Natural killer cell (primary cell): ENCODE data around the gene PRPH2. TPM values are rescaled to one million over a fixed set of nuclear protein-coding genes. Genes with fewer than 3 reads are reported as not detected.

Source experiments
- ATAC-seq, 3 donors: fragments of 150-1000 bp in 2 of 3; fragments of 200-7000 bp in 1 of 3; cut with Tn5 transposase; 1 replicate in 1 of 3; 2 replicates in 2 of 3; pipeline ENCODE4 v1.10.0; 2021; ENCODE audit warnings: mild to moderate bottlenecking in 2 of 3, moderate library complexity in 2 of 3
- DNase-seq, 2 donors: peaks; one replicate each; pipeline versions ENCODE4 v3.0.0 to v3.0.0-alpha.2; 2013 to 2021; ENCODE audit warnings: mixed read lengths in 1 of 2
- H3K27ac ChIP-seq: one replicate; pipeline ENCODE4 v1.5.1; 2013; ENCODE audit warnings: mild to moderate bottlenecking, low read length
- H3K27me3 ChIP-seq: one replicate; pipeline ENCODE4 v1.6.1; 2013; ENCODE audit warnings: low read length; ENCODE audit not compliant: control insufficient read depth, insufficient read depth
- H3K36me3 ChIP-seq: one replicate; pipeline ENCODE4 v1.6.1; 2013; ENCODE audit warnings: low read length; ENCODE audit not compliant: control insufficient read depth, insufficient read depth
- H3K4me1 ChIP-seq: one replicate; pipeline ENCODE4 v1.6.1; 2013; ENCODE audit warnings: low read length; ENCODE audit not compliant: control insufficient read depth, insufficient read depth
- H3K4me3 ChIP-seq: one replicate; pipeline ENCODE4 v1.5.1; 2013; ENCODE audit warnings: low read length
- H3K9me3 ChIP-seq: one replicate; pipeline ENCODE4 v1.6.1; 2013; ENCODE audit warnings: low read length; ENCODE audit not compliant: control insufficient read depth, insufficient read depth
- H3K27ac Mint-ChIP-seq, 2 donors: one replicate each; pipeline ENCODE4 v1.8.0; 2022; ENCODE audit warnings: mild to moderate bottlenecking in 2 of 2, mixed read lengths in 2 of 2, moderate library complexity in 1 of 2
- H3K27me3 Mint-ChIP-seq, 2 donors: one replicate each; pipeline ENCODE4 v1.8.0; 2022; ENCODE audit warnings: low read depth in 2 of 2, mixed read lengths in 2 of 2
- H3K36me3 Mint-ChIP-seq: one replicate; pipeline ENCODE4 v1.8.0; 2022; ENCODE audit warnings: mixed read lengths
- H3K4me1 Mint-ChIP-seq, 2 donors: one replicate each; pipeline ENCODE4 v1.8.0; 2022; ENCODE audit warnings: mixed read lengths in 2 of 2
- H3K4me3 Mint-ChIP-seq: one replicate; pipeline ENCODE4 v1.8.0; 2022; ENCODE audit warnings: mild to moderate bottlenecking, moderate library complexity, mixed read lengths
- H3K9me3 Mint-ChIP-seq, 2 donors: one replicate each; pipeline ENCODE4 v1.8.0; 2022; ENCODE audit warnings: mixed read lengths in 2 of 2
- WGBS: methylation state at CpG from one replicate; pipeline ENCODE4 v1.1.7; 2013; ENCODE audit warnings: missing lambda C conversion rate; ENCODE audit not compliant: insufficient coverage; 5-methylcytosine and 5-hydroxymethylcytosine counted together
- intact Hi-C: fragments of 100-400 bp; cut with micrococcal nuclease; formaldehyde crosslinking; loops from one replicate; pipeline ENCODE4 v1.14.2; 2022
- total RNA-seq, 4 donors: library from RNA; stranded (reverse); fragments of 120-200 nt in 1 of 4; gene quantifications; one replicate each; pipeline versions ENCODE4 v1.2.3 to v1.2.4, GENCODE V29; 2013 to 2022
- TF ChIP-seq, protein P1 (sequence below): fragments of 200-600 bp; IDR thresholded peaks from one replicate; pipeline ENCODE4 v1.8.0; 2022; ENCODE audit warnings: antibody characterized with exemption

The PRPH2 gene
- total RNA-seq, 3 donors from 2014 or later (not counting 1 experiment from before 2014, with no cell fraction given) = 0.12 to 0.16 (median 0.13) TPM

DNA sequence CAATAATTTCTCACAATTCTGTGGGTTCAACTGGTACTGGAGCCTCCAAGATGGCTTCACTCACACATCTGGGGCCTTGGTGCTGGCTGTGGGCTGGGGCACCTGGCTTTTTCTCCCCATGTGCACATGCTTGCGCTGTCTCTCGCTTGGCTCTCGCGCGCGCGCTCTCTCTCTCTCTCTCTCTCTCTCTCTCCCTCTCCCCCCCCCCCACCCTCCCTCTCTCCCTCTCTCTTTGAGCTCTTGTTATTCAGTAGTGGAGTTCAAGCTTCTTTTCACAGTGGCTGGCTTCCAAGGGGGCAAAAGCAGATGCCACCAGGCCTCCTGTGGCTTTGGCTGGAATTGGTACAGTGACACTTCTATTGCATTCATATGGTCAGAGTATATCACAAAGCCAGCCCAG is 34.3 kb upstream of the PRPH2 start:
- Mint-ChIP-seq H3K36me3 (no peaks in the 10 kb centered on the region), H3K4me1 (peaks cover 0 to 29% of the 10 kb centered on the region in 2 donors), H3K9me3 (no peaks in the 10 kb centered on the region), H3K27me3 (no peaks in the 10 kb centered on the region), H3K4me3 (no peak overlapping the region), H3K27ac (no peak overlapping the region)
- ATAC-seq = no peak
- Histone ChIP-seq H3K27ac (no peak overlapping the region), H3K4me3 (no peak overlapping the region), H3K27me3 (no peaks in the 10 kb centered on the region), H3K9me3 (no peaks in the 10 kb centered on the region), H3K36me3 (peaks cover 2% of the 10 kb centered on the region), H3K4me1 (no peaks in the 10 kb centered on the region)
- no peak for DNase-seq
- WGBS = no CpG with 5 or more reads among the region's 7 CpGs
- TF ChIP-seq, protein P1, sequence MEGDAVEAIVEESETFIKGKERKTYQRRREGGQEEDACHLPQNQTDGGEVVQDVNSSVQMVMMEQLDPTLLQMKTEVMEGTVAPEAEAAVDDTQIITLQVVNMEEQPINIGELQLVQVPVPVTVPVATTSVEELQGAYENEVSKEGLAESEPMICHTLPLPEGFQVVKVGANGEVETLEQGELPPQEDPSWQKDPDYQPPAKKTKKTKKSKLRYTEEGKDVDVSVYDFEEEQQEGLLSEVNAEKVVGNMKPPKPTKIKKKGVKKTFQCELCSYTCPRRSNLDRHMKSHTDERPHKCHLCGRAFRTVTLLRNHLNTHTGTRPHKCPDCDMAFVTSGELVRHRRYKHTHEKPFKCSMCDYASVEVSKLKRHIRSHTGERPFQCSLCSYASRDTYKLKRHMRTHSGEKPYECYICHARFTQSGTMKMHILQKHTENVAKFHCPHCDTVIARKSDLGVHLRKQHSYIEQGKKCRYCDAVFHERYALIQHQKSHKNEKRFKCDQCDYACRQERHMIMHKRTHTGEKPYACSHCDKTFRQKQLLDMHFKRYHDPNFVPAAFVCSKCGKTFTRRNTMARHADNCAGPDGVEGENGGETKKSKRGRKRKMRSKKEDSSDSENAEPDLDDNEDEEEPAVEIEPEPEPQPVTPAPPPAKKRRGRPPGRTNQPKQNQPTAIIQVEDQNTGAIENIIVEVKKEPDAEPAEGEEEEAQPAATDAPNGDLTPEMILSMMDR = no peak
- intact Hi-C loops = no loop called here

GRCh38 chr6:42754759-42755158 is 32.4 kb upstream of the PRPH2 start:
- H3K4me3 ChIP-seq = no peak overlapping the region
- WGBS = 98% methylated on average over 4 of the region's 5 CpGs
- peaks cover 0 to 29% of the 10 kb centered on the region in 2 donors for H3K4me1 Mint-ChIP-seq
- H3K4me3 Mint-ChIP-seq = no peak overlapping the region
- no peaks in the 10 kb centered on the region for H3K27me3 Mint-ChIP-seq
- no peaks in the 10 kb centered on the region for H3K36me3 Mint-ChIP-seq
- peaks cover 7% of the 10 kb centered on the region for H3K4me1 ChIP-seq
- H3K27ac Mint-ChIP-seq = no peak overlapping the region
- no peak for DNase-seq
- no peak overlapping the region for H3K27ac ChIP-seq
- no peaks in the 10 kb centered on the region for H3K27me3 ChIP-seq
- no peaks in the 10 kb centered on the region for H3K9me3 ChIP-seq
- TF ChIP-seq, protein P1 = no peak
- no peaks in the 10 kb centered on the region for H3K9me3 Mint-ChIP-seq
- intact Hi-C loops = no loop called here
- no peak for ATAC-seq
- H3K36me3 ChIP-seq = peaks cover 2% of the 10 kb centered on the region

- peaks cover 16 to 33% of the 10 kb centered on the region in 2 donors for H3K4me1 Mint-ChIP-seq
- no peaks in the 10 kb centered on the region for H3K27me3 ChIP-seq
- no peaks in the 10 kb centered on the region for H3K9me3 ChIP-seq
- ATAC-seq = no peak
- no peaks in the 10 kb centered on the region for H3K27me3 Mint-ChIP-seq
- no peak for DNase-seq
- WGBS = 83% methylated on average over 3 of the region's 3 CpGs
- peaks cover 19% of the 10 kb centered on the region for H3K4me1 ChIP-seq
- H3K36me3 ChIP-seq = no peaks in the 10 kb centered on the region
- no peak overlapping the region for H3K4me3 ChIP-seq
- no peak overlapping the region for H3K27ac ChIP-seq
- intact Hi-C loops = no loop called here
- H3K4me3 Mint-ChIP-seq = no peak overlapping the region
- no peak overlapping the region for H3K27ac Mint-ChIP-seq
- peaks cover under 1% of the 10 kb centered on the region for H3K36me3 Mint-ChIP-seq
- H3K9me3 Mint-ChIP-seq = no peaks in the 10 kb centered on the region
- TF ChIP-seq, protein P1 = no peak
Observed at GRCh38 chr6:42751055-42751454, 28.7 kb upstream of the PRPH2 start.

DNA sequence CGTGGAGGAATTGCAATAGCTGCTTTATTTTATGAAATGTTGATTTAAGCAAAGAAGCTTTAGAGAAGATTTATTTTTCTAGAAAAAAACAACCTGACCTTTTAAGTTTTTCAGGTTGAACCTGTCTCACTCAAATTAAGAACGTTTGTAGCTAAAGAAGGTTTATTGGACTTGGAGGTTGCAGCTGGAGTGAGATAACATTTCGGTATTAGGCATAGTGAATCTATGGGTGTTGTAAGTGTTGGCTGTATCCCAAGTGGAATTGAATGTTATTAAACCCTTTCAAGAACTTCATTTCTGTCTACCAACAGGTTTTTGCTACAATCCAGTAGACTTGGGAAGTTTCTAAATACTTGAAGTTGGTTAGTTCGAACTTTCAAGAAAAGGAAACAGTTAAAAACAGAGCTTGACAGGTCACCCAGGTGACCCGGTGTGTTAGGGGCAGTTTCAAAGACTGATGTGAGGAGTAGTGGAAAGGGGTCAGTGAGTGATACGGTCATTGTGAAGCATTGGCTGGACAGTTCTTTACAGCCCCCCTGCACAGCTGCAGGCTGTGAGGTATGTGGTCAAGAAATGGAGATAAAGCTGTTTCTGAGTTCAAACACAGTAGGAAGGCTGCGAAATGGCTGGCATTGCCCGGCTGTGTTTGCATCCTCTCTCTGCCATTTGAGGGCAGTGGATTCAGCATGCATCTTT is 26.0 kb upstream of the PRPH2 start:
- no peaks in the 10 kb centered on the region for H3K27me3 ChIP-seq
- TF ChIP-seq, protein P1 = no peak
- Mint-ChIP-seq H3K36me3 (peaks cover 7% of the 10 kb centered on the region), H3K27me3 (no peaks in the 10 kb centered on the region), H3K27ac (peak overlapping the region; percentile 17 to 33), H3K9me3 (no peaks in the 10 kb centered on the region), H3K4me1 (peaks cover 22 to 27% of the 10 kb centered on the region in 2 donors), H3K4me3 (peak overlapping the region; percentile 100)
- H3K36me3 ChIP-seq = no peaks in the 10 kb centered on the region
- no peak overlapping the region for H3K27ac ChIP-seq
- peaks cover 38% of the 10 kb centered on the region for H3K4me1 ChIP-seq
- ATAC-seq (no peak), DNase-seq (no peak)
- H3K9me3 ChIP-seq = peaks cover 11% of the 10 kb centered on the region
- no peak overlapping the region for H3K4me3 ChIP-seq
- intact Hi-C loops = no loop called here
- 83% methylated on average over 8 of the region's 8 CpGs for WGBS
